Spleen (tissue), 11 donors: ENCODE results near the gene TMED4. TPM values are rescaled to one million over a fixed set of nuclear protein-coding genes. Genes with fewer than 3 reads are reported as not detected.
A peak's percentile ranks its signal among the peaks of the same experiment; 100 is the strongest.

Source experiments
- DNase-seq: peaks from one replicate; pipeline ENCODE4 v3.0.0-alpha.2; 2020
- H3K27ac ChIP-seq, 8 donors: fragments of 200-600 bp; sonication (generic) in 7 of 8; 1 replicate in 4 of 8; 2 replicates in 4 of 8; pipeline versions ENCODE4 v1.5.0 to v1.8.0; 2016 to 2021; ENCODE audit warnings: inconsistent platforms in 4 of 8, mild to moderate bottlenecking in 4 of 8, moderate library complexity in 1 of 8
- H3K27me3 ChIP-seq, 7 donors: fragments of 200-600 bp; sonication (generic) in 6 of 7; replicated peaks in 1 of 7; 1 replicate in 4 of 7; 2 replicates in 3 of 7; pipeline versions ENCODE4 v1.5.0 to v1.8.0; 2016 to 2021; ENCODE audit warnings: inconsistent platforms in 3 of 7, mild to moderate bottlenecking in 1 of 7
- H3K36me3 ChIP-seq, 6 donors: fragments of 200-600 bp; sonication (generic) in 5 of 6; 1 replicate in 4 of 6; 2 replicates in 2 of 6; pipeline versions ENCODE4 v1.5.0 to v1.8.0; 2016 to 2021; ENCODE audit warnings: inconsistent platforms in 2 of 6
- H3K4me1 ChIP-seq, 6 donors: fragments of 200-600 bp; sonication (generic) in 5 of 6; 1 replicate in 3 of 6; 2 replicates in 3 of 6; pipeline versions ENCODE4 v1.5.0 to v1.8.0; 2016 to 2021; ENCODE audit warnings: inconsistent platforms in 3 of 6
- H3K4me3 ChIP-seq, 8 donors: fragments of 200-600 bp; sonication (generic) in 7 of 8; 1 replicate in 4 of 8; 2 replicates in 4 of 8; pipeline versions ENCODE4 v1.5.0 to v1.8.0; 2016 to 2021; ENCODE audit warnings: inconsistent platforms in 4 of 8, mild to moderate bottlenecking in 4 of 8, moderate library complexity in 2 of 8
- H3K9me3 ChIP-seq, 8 donors: fragments of 200-600 bp; sonication (generic) in 7 of 8; 1 replicate in 4 of 8; 2 replicates in 4 of 8; pipeline versions ENCODE4 v1.5.0 to v1.8.0; 2016 to 2021; ENCODE audit warnings: inconsistent platforms in 4 of 8
- CTCF ChIP-seq, 11 experiments: fragments of 200-600 bp in 7 of 11; fragments of 450-650 bp in 4 of 11; sonication (generic) in 4 of 11; IDR thresholded peaks in 8 of 11; conservative IDR thresholded peaks in 3 of 11; 1 replicate in 7 of 11; 2 replicates in 4 of 11; pipeline versions ENCODE4 v1.4.0 to v1.8.0; 2016 to 2021; ENCODE audit warnings: antibody characterized with exemption in 11 of 11, inconsistent platforms in 4 of 11, mild to moderate bottlenecking in 1 of 11
- POLR2A ChIP-seq, 3 donors: fragments of 450-650 bp; IDR thresholded peaks; one replicate each; pipeline ENCODE4 v1.5.1; 2017; ENCODE audit warnings: antibody characterized with exemption in 3 of 3, mild to moderate bottlenecking in 1 of 3
- POLR2AphosphoS5 ChIP-seq, 3 donors: sonication (generic); formaldehyde crosslinking; IDR thresholded peaks; one replicate each; pipeline ENCODE4 v1.5.1; 2017; ENCODE audit warnings: antibody characterized with exemption in 3 of 3
- WGBS, 5 donors: extraction: QIAGEN DNeasy Blood & Tissue Kit in 3 of 5; methylation state at CpG; one replicate each; pipeline versions ENCODE4 v1.1.5 to v1.1.7; 2013 to 2018; 5-methylcytosine and 5-hydroxymethylcytosine counted together
- intact Hi-C: fragments of 100-400 bp; cut with DNase I; formaldehyde crosslinking; loops from one replicate; pipeline ENCODE4 v1.15.0; 2023; ENCODE audit warnings: low total_unique reads
- polyA plus RNA-seq, 3 donors: library from polyadenylated mRNA; stranded (reverse); fragments of 200-250 nt; gene quantifications; one replicate each; pipeline ENCODE4 v1.2.1, GENCODE V29; 2013
- total RNA-seq, 7 donors: library from RNA; depleted of rRNA in 3 of 7; stranded (reverse); fragments of >200 nt in 3 of 7; fragmentation: NEBNext Ultra II Directional in 4 of 7; extraction: Animal tissue kit (Norgen Biotek cat#: 25700) in 4 of 7; gene quantifications; one replicate each; pipeline versions ENCODE4 v1.1.0 to v1.2.1, GENCODE V29; 2016 to 2021
- donor health status: healthy with polysubstance abuse.
- donor health status: DM: no; HTN: no; CAD: no; lungs with moderate emphysema.
- donor health status: DM: no; HTN: no; CAD: no.
- donor health status: Bipolar disorder and iron deficiency.
- donor health status: healthy.
- donor health status: DM: no; HTN: no; CAD: no.
- donor health status: DM: yes; HTN: yes; CAD: no.

The TMED4 gene
- total and polyA plus RNA-seq, 10 donors, result 26.1 to 105 (median 59.6) TPM

GRCh38 chr7:44537442-44537841 is 44.6 kb downstream of the TMED4 start:
- no peak for DNase-seq
- H3K4me3 ChIP-seq, result no peak overlapping the region
- H3K9me3 ChIP-seq, result no peaks in the 10 kb centered on the region
- intact Hi-C loops, result no loop called here
- H3K27me3 ChIP-seq, result no peaks in the 10 kb centered on the region
- H3K36me3 ChIP-seq, result no peaks in the 10 kb centered on the region
- TF ChIP-seq POLR2A (IDR thresholded peaks at IDR 0.05) (no peak), POLR2AphosphoS5 (IDR thresholded peaks at IDR 0.05) (no peak), CTCF (IDR thresholded peaks at IDR 0.05 in 8 of 11, conservative IDR thresholded peaks at IDR 0.05 in 3 of 11) (no peak)
- no peaks in the 10 kb centered on the region for H3K4me1 ChIP-seq
- WGBS, 5 donors, result 89 to 96% (median 92%) methylated on average over 6 of the region's 6 CpGs
- H3K27ac ChIP-seq, result no peak overlapping the region

DNA sequence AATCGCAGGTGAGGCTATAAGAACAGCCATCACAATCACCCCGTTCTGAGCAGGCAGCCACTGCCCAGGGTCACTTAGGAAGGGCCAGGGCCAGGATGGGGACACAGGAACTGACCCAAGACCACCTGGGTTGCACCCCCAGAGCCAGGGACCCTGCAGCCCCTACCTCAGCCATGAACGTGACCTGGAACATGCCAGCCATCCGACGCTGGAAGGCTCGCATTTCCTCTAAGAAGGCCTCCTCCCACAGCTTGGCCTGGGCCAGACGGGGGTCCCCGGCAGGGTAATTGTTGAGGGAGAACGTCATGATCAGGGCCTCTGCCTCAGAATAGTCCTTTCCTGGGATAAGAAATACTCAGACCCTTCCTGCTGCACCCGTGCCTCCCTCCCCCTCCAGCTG is 45.9 kb downstream of the TMED4 start:
- peak; percentile 39 for DNase-seq
- TF ChIP-seq CTCF (IDR thresholded peaks at IDR 0.05 in 8 of 11, conservative IDR thresholded peaks at IDR 0.05 in 3 of 11), result no peak
- TF ChIP-seq POLR2A (IDR thresholded peaks at IDR 0.05), result no peak
- TF ChIP-seq POLR2AphosphoS5 (IDR thresholded peaks at IDR 0.05), result no peak
- 77 to 86% (median 84%) methylated on average over 8 to 10 of the region's 10 CpGs for WGBS, 5 donors

DNA sequence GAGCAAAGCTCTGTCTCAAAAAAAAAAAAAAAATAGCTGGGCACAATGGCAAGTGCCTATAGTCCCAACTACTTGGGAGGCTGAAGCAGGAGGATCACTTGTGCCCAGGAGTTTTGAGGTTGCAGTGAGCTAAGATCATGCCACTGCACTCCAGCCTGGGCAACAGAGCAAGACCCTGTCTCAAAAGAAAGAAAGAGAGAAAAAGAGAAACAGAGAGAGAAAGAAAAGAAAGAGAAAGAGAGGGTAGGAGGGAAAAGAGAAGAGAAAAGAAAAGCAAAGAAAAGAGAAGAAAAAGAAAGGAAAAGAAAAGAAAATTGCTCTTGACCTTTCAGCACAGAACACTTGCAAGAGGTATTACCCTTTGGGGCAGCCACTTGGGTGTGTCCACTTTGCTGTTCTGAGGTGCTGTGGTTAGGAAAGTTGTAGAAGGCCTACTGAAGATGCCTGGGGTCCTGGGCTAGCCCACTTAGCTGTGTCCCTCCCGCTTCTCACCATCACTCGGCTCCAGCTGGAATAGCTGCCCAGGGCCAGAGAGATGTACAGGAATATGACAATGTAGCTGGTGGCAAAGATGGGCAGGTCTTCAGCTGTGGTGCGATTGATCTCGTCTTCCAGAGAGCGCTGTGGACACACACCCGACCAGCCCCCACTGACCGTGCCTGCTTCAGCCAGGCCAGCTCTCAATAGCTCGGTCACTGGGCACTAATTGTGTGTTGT is 46.5 kb downstream of the TMED4 start:
- Histone ChIP-seq H3K36me3 (no peaks in the 10 kb centered on the region), H3K4me3 (no peak overlapping the region), H3K27me3 (no peaks in the 10 kb centered on the region), H3K9me3 (no peaks in the 10 kb centered on the region), H3K4me1 (peaks cover 0 to 4% (median 0%) of the 10 kb centered on the region in 6 donors), H3K27ac (no peak overlapping the region)
- DNase-seq, result peak; percentile 62
- WGBS, 5 donors, result 87 to 98% (median 94%) methylated on average over 8 of the region's 8 CpGs
- TF ChIP-seq CTCF (IDR thresholded peaks at IDR 0.05 in 8 of 11, conservative IDR thresholded peaks at IDR 0.05 in 3 of 11) (no peak), POLR2AphosphoS5 (IDR thresholded peaks at IDR 0.05) (no peak), POLR2A (IDR thresholded peaks at IDR 0.05) (no peak)
- intact Hi-C loops, result no loop called here

More for the DNA sequence above, 45.9 kb downstream of the TMED4 start:
- Histone ChIP-seq H3K9me3 (no peaks in the 10 kb centered on the region), H3K27me3 (no peaks in the 10 kb centered on the region), H3K27ac (no peak overlapping the region), H3K4me1 (peaks cover 0 to 2% (median 0%) of the 10 kb centered on the region in 6 donors), H3K36me3 (no peaks in the 10 kb centered on the region), H3K4me3 (no peak overlapping the region)
- intact Hi-C loops, result no loop called here

DNA sequence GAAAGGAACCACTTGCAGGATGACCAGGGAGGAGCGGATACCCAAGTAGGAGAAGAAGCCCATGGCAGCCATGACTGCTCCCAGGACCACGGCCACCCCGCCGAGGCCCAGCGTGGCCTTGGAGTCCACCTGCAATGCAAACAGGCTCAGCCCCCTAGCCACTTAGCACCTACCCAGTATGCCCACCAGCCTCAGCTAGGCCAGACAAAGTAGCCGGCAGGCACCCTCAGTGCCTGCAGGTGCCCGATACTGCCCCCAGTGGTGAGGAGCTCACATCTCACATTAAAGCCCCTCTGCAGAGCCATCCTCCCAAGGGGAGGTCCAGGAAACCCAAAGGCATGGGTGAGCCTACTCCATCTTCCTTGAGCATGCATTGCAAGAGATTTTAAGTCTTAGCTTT is 47.5 kb downstream of the TMED4 start:
- no peak for DNase-seq
- TF ChIP-seq CTCF (IDR thresholded peaks at IDR 0.05 in 8 of 11, conservative IDR thresholded peaks at IDR 0.05 in 3 of 11), result peak in 8 of 11 experiments; percentile 12 to 62 (median 48)
- no peak for TF ChIP-seq POLR2AphosphoS5 (IDR thresholded peaks at IDR 0.05)
- TF ChIP-seq POLR2A (IDR thresholded peaks at IDR 0.05), result no peak
- Histone ChIP-seq H3K27ac (no peak overlapping the region), H3K9me3 (no peaks in the 10 kb centered on the region), H3K4me3 (no peak overlapping the region), H3K27me3 (no peaks in the 10 kb centered on the region), H3K36me3 (no peaks in the 10 kb centered on the region), H3K4me1 (peaks cover 0 to 4% (median 0%) of the 10 kb centered on the region in 6 donors)
- intact Hi-C loops, result no loop called here
- 60 to 69% (median 63%) methylated on average over 5 to 7 of the region's 7 CpGs; no CpG with 5 or more reads in 1 of the 5 donors for WGBS, 5 donors
